GM12865 (cell line): ENCODE measurements around the gene SNED1.
"Not testable (repeated sequence)": the region's sequence is repeated elsewhere in the genome, so short reads cannot be mapped to it uniquely, and the experiment has no call there.

Experiments used
- DNase-seq: peaks from one replicate; pipeline ENCODE4 v3.0.0; 2010; ENCODE audit warnings: low read depth
- H3K4me3 ChIP-seq: 2 replicates; pipeline ENCODE4 v1.5.1; 2011; ENCODE audit warnings: mild to moderate bottlenecking, low read depth, low read length, control low read depth
- TF ChIP-seq, protein P1 (sequence below): IDR thresholded peaks from 2 replicates; pipeline ENCODE4 v1.5.1; 2011; ENCODE audit warnings: low read length, control low read depth, low read depth, inconsistent platforms; ENCODE audit not compliant: insufficient read depth; ENCODE audit errors: missing control alignments

Gene SNED1

DNA sequence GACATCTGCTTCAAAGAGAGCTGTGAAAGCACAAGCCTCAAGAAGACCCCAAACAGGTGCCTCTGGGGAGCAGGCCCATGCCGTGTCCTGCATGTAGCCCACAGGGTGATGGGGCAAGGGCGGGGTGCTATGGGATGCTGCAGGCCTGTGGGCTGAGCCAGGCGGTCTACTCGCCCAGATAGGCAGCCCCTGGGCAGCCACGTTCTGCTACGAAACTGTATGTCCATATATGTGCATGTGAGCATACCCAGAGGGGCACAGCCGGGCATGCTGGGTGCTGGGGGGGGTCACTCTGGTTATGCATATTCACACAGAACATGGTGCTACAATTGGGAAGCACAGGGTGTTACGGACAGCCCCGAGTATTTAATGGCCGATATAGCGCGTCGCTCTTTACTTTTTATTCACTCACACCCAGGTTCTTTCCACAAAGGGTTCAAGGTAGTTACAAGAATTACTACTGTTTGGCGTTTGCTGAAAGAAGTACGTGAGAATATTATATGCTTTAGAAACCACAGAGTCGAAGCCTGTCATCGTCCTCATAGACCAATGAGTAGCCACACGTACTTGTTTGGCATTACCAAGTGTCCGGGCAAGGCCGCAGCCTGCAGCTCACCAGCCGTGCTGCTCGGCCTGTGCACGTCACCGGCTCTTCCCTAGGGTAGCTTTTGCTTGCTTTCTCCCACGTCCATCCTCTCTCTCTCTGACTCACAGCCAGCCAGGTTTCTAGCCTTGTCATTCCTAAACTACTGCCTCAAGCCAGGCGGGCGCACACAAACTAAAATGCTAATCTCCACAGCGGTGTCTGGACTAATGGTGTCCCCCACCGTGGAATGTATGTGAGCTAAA, 89.2 kb downstream of the SNED1 start:
- H3K4me3 ChIP-seq, result peak overlapping the region; percentile 34
- DNase-seq, result peak; percentile 93
- TF ChIP-seq, protein P1, sequence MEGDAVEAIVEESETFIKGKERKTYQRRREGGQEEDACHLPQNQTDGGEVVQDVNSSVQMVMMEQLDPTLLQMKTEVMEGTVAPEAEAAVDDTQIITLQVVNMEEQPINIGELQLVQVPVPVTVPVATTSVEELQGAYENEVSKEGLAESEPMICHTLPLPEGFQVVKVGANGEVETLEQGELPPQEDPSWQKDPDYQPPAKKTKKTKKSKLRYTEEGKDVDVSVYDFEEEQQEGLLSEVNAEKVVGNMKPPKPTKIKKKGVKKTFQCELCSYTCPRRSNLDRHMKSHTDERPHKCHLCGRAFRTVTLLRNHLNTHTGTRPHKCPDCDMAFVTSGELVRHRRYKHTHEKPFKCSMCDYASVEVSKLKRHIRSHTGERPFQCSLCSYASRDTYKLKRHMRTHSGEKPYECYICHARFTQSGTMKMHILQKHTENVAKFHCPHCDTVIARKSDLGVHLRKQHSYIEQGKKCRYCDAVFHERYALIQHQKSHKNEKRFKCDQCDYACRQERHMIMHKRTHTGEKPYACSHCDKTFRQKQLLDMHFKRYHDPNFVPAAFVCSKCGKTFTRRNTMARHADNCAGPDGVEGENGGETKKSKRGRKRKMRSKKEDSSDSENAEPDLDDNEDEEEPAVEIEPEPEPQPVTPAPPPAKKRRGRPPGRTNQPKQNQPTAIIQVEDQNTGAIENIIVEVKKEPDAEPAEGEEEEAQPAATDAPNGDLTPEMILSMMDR, result no peak

DNA sequence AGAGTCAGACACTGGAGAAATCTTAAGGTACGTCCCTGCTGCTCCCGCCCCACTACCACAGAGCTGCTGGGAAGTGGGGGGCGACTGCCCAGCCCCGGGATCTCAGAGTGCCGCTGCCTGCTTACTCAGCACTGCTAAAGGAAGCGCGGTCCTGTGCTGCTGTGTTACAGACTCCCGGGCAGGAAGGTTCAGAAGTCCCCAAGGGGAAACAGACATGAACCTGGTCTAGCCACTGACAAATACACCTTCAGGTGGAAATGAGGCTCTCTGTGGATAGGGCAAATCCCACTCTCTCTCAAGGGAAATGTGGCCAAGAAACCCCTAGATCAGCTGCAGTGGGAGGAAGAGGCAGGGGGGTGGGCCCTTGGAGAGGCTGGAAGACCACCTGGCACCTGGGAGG, 90.0 kb downstream of the SNED1 start:
- TF ChIP-seq, protein P1, result no peak
- peak; percentile 82 for DNase-seq
- peak overlapping the region; percentile 34 for H3K4me3 ChIP-seq

DNA sequence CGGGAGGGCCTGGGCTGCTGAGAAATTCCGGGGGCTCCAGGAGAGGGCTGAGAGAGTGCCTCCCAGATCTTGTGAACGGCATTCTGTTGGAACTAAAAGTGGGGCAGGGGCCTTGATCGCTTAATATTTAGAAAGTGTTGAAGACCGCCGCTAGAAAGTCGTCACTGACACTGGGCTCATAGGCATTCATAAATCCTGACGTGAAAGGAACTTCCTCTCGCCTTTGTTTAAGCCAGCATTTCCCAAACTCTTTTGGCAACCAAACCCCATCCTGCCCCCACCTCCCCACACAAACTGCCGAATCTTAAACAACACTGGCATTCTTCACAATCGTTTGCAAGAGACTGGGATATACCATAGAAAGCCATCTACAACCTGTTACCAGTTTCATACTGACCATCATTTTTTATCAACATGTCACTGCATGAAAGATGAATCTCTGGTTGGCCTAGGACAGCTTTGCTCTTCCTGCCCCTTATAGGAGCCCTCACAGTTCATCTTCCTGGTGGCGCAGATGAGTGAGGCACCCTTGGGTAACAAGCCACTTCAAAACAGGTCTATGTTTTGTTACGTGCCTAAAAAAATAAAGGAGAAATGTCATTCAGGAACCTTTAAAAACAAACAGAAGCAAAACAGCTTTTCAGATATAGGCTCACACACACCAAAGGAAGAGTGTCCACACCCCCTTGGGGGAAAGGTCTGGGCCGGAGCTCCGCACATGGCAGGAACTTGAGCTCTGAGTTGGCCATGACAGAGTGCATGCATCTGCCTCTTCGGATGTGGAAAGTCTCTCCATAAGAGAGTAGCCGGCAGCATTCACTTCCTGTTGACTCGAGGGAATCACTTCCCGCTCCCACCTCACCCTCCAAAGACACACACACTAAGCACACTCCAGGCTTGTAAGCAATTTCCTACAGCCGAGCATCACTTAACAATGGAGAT, 90.6 kb downstream of the SNED1 start:
- TF ChIP-seq, protein P1, result no peak

DNA sequence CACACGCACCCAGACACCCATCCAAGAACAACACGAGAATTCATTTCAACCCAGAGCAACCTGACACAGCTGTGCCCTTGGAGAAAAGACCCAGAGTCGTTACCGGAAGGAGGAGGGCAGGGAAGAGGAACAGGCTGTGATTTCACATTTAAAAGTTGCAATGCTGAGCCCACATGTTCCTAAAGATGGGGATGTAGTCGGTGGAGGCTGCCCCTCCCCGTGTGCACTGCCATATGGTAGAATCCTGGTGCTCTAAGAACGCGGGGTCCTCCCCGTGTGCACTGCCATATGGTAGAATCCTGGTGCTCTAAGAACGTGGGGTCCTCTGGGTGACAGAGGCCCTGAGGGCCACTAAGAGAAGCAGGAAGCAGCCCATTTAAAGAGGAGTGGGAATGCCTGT, 92.8 kb downstream of the SNED1 start:
- TF ChIP-seq, protein P1, result no peak
- no peak for DNase-seq
- H3K4me3 ChIP-seq, result no peak overlapping the region

More for the DNA sequence above, 90.6 kb downstream of the SNED1 start:
- H3K4me3 ChIP-seq, result peak overlapping the region; percentile 34
- no peak for DNase-seq

DNA sequence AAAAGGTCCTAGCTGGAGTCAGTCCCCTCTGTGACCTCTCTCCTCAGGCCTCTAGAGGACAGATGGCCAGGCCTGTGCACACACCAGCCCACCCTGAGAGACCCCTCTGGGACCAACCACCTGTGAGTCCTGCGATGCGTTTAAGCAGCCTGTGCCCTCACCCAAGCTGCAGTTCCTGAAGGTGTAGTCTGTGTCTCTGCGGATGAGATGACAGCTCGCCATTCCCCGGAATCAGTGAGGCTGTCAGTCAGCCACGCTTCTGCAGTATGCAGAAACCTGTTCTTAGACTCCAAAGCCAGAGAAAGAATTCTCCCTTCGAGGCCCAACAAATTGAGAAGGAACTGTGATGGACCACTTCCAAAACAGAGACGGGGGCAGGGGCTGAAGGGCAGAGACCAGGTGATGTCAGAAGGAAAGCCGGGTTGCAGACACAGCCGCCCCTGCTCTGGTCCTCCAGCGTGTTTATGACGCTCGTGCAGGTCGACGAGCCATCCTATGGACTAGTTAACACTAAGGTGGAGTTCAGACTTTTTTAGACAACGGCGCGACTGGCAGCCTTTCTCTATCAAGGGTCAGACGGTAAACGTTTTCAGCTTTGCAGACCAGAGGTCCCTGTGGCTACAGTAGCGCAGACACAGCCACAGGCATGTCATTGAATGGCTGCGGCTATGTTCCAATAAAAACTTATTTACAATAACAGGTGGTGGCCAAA, 93.5 kb downstream of the SNED1 start:
- DNase-seq, result no peak
- TF ChIP-seq, protein P1, result no peak
- no peak overlapping the region for H3K4me3 ChIP-seq

DNA sequence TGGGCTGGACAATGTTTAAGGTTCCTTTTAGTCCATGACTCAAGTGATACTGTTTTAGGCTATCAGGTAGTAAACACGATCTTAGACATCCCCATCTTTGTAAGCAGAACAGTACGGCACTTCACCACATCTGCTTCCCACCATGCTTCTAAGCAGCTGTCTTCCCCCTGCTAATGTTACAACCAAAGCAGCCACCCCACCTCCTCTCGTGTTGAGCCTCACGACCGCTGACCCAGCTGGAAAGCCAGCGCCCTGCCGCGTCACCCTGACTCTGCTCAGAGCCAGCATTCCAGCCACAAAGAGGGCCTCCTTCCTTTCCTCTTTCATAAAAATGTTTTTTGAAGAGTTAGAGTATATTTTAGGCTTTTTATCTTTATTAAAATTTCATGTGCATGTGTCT, 94.3 kb downstream of the SNED1 start:
- TF ChIP-seq, protein P1, result no peak
- DNase-seq, result no peak
- H3K4me3 ChIP-seq, result no peak overlapping the region

DNA sequence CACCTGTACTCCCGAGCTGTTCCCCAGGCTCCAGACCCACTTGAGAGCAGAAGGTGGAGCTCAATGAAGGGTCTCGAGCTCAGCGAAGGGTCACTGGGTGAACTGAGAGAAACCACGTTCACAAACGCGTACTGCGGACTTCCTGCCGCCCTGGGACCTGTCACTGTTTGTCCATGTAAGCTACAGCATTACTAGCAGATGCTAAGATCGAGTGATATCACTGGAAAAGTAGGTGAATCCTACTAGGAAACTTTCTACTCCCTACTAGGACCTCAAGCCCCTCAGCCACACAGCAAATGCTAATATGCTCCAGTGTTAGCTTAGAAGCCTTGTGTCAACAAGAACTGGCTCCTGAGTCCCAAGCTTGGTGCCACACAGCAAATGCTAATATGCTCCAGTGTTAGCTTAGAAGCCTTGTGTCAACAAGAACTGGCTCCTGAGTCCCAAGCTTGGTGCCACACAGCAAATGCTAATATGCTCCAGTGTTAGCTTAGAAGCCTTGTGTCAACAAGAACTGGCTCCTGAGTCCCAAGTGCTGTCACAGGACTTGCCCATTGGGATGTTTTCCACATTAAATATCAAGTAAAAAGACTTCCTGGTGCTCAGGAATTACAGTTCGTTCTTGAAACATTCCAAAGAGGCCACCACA, 94.8 kb downstream of the SNED1 start:
- not testable (repeated sequence) for DNase-seq, H3K4me3 ChIP-seq
